K562 (cell line): ENCODE results near the gene FASTKD1. TPM values are rescaled to one million over a fixed set of nuclear protein-coding genes. Genes with fewer than 3 reads are reported as not detected.

ENCODE experiments used
- polyA plus RNA-seq, 8 experiments: library from polyadenylated mRNA; depleted of rRNA in 4 of 8; stranded (reverse) in 5 of 8; unstranded in 3 of 8; fragments of >200 nt; fragmentation: Nextera tagmentation in 2 of 8; fragmentation: Illumina TruSeq in 1 of 8; extraction: Ambion mirVana in 2 of 8; extraction: Trizol in 1 of 8; gene quantifications; 2 replicates each; pipeline versions ENCODE4 v1.2.1 to v1.2.3, GENCODE V29; 2011 to 2014; ENCODE audit warnings: inconsistent platforms in 1 of 8, missing spikeins in 1 of 8
- total RNA-seq, 7 experiments: library from RNA; depleted of rRNA in 6 of 7; stranded (reverse); fragments of >200 nt in 6 of 7; fragmentation: Illumina TruSeq in 2 of 7; extraction: Trizol in 2 of 7; gene quantifications; 2 replicates each; pipeline versions ENCODE4 v1.2.1 to v1.2.3, GENCODE V29; 2011 to 2021; ENCODE audit warnings: low replicate concordance in 1 of 7

Gene FASTKD1
- total and polyA plus RNA-seq, 9 of the 15 experiments (the other 6 are each of a cell fraction or from before 2014, with no cell fraction given) = 63.5 to 134 (median 119) TPM

Other genes with a start within 250 kb of the FASTKD1 start
Only the 7 nearest of the 8 such genes appear.
- gene LRP2, start 211.3 kb downstream of the FASTKD1 start, total RNA-seq (2014; rRNA removed) = 0.18 TPM in 1 of 2 replicates, not detected in the other
- gene LRP2, start 211.3 kb downstream of the FASTKD1 start, total RNA-seq (2014; rRNA removed; fragmentation: Illumina TruSeq; extraction: Trizol) = 0.04 and 0.10 TPM in 2 replicates
- gene LRP2, start 211.3 kb downstream of the FASTKD1 start, total RNA-seq (2015; rRNA removed; fragmentation: Illumina TruSeq; extraction: Trizol) = 0.04 TPM in 2 replicates
- 0.13 TPM in 2 replicates for gene LRP2, start 211.3 kb downstream of the FASTKD1 start, total RNA-seq (2021)
- gene LRP2, start 211.3 kb downstream of the FASTKD1 start, polyA plus RNA-seq (2011; rRNA removed) = 0.07 TPM in 2 replicates
- gene LRP2, start 211.3 kb downstream of the FASTKD1 start, polyA plus RNA-seq (2014; fragmentation: Illumina TruSeq; extraction: Trizol) = 0.03 and 0.09 TPM in 2 replicates
- gene LRP2, start 211.3 kb downstream of the FASTKD1 start, polyA plus RNA-seq (2014; fragmentation: Nextera tagmentation; extraction: Ambion mirVana) = under 1 TPM; 0.14 to 0.15 TPM
- gene LRP2, start 211.3 kb downstream of the FASTKD1 start, polyA plus RNA-seq (2014; rRNA removed) = 0.05 TPM in 1 of 2 replicates, not detected in the other
- gene BBS5, start 94.4 kb downstream of the FASTKD1 start, total RNA-seq (2014; rRNA removed) = 4.3 and 5.2 TPM in 2 replicates
- 4.7 and 4.8 TPM in 2 replicates for gene BBS5, start 94.4 kb downstream of the FASTKD1 start, total RNA-seq (2014; rRNA removed; fragmentation: Illumina TruSeq; extraction: Trizol)
- 4.5 and 5.3 TPM in 2 replicates for gene BBS5, start 94.4 kb downstream of the FASTKD1 start, total RNA-seq (2015; rRNA removed; fragmentation: Illumina TruSeq; extraction: Trizol)
- gene BBS5, start 94.4 kb downstream of the FASTKD1 start, total RNA-seq (2021) = 5.0 and 6.5 TPM in 2 replicates
- gene BBS5, start 94.4 kb downstream of the FASTKD1 start, polyA plus RNA-seq (2011; rRNA removed) = 2.3 and 3.7 TPM in 2 replicates
- gene BBS5, start 94.4 kb downstream of the FASTKD1 start, polyA plus RNA-seq (2014; fragmentation: Illumina TruSeq; extraction: Trizol) = 3.4 and 5.5 TPM in 2 replicates
- 1 to 10 TPM in 1 of 2 experiments, under 1 TPM in 1; 0.48 to 1.4 TPM for gene BBS5, start 94.4 kb downstream of the FASTKD1 start, polyA plus RNA-seq (2014; fragmentation: Nextera tagmentation; extraction: Ambion mirVana)
- 6.9 and 7.1 TPM in 2 replicates for gene BBS5, start 94.4 kb downstream of the FASTKD1 start, polyA plus RNA-seq (2014; rRNA removed)
- gene KLHL41, start 64.2 kb downstream of the FASTKD1 start, total RNA-seq (2014; rRNA removed) = 0.05 TPM in 1 of 2 replicates, not detected in the other
- gene KLHL41, start 64.2 kb downstream of the FASTKD1 start, total RNA-seq (2014; rRNA removed; fragmentation: Illumina TruSeq; extraction: Trizol) = 0.06 and 0.11 TPM in 2 replicates
- 0.19 and 0.22 TPM in 2 replicates for gene KLHL41, start 64.2 kb downstream of the FASTKD1 start, total RNA-seq (2015; rRNA removed; fragmentation: Illumina TruSeq; extraction: Trizol)
- 0.09 TPM in 1 of 2 replicates, not detected in the other for gene KLHL41, start 64.2 kb downstream of the FASTKD1 start, total RNA-seq (2021)
- gene KLHL41, start 64.2 kb downstream of the FASTKD1 start, polyA plus RNA-seq (2011; rRNA removed) = 0.08 and 0.15 TPM in 2 replicates
- 0.09 and 0.14 TPM in 2 replicates for gene KLHL41, start 64.2 kb downstream of the FASTKD1 start, polyA plus RNA-seq (2014; fragmentation: Illumina TruSeq; extraction: Trizol)
- gene KLHL41, start 64.2 kb downstream of the FASTKD1 start, polyA plus RNA-seq (2014; fragmentation: Nextera tagmentation; extraction: Ambion mirVana) = under 1 TPM; 0.08 to 0.13 TPM
- 0.03 and 1.5 TPM in 2 replicates for gene KLHL41, start 64.2 kb downstream of the FASTKD1 start, polyA plus RNA-seq (2014; rRNA removed)
- 47.7 and 52.5 TPM in 2 replicates for gene PPIG, start 10.5 kb upstream of the FASTKD1 start, total RNA-seq (2014; rRNA removed)
- gene PPIG, start 10.5 kb upstream of the FASTKD1 start, total RNA-seq (2014; rRNA removed; fragmentation: Illumina TruSeq; extraction: Trizol) = 124 and 153 TPM in 2 replicates
- 122 and 127 TPM in 2 replicates for gene PPIG, start 10.5 kb upstream of the FASTKD1 start, total RNA-seq (2015; rRNA removed; fragmentation: Illumina TruSeq; extraction: Trizol)
- 63.7 and 75.2 TPM in 2 replicates for gene PPIG, start 10.5 kb upstream of the FASTKD1 start, total RNA-seq (2021)
- 112 and 126 TPM in 2 replicates for gene PPIG, start 10.5 kb upstream of the FASTKD1 start, polyA plus RNA-seq (2011; rRNA removed)
- gene PPIG, start 10.5 kb upstream of the FASTKD1 start, polyA plus RNA-seq (2014; fragmentation: Illumina TruSeq; extraction: Trizol) = 137 and 165 TPM in 2 replicates
- 100 to 1,000 TPM in 1 of 2 experiments, 10 to 100 TPM in 1; 92.9 to 166 TPM for gene PPIG, start 10.5 kb upstream of the FASTKD1 start, polyA plus RNA-seq (2014; fragmentation: Nextera tagmentation; extraction: Ambion mirVana)
- gene PPIG, start 10.5 kb upstream of the FASTKD1 start, polyA plus RNA-seq (2014; rRNA removed) = 86.6 and 91.0 TPM in 2 replicates
- gene CFAP210, start 120.5 kb upstream of the FASTKD1 start, total RNA-seq (2014; rRNA removed) = 1.1 and 1.2 TPM in 2 replicates
- gene CFAP210, start 120.5 kb upstream of the FASTKD1 start, total RNA-seq (2014; rRNA removed; fragmentation: Illumina TruSeq; extraction: Trizol) = 1.9 and 2.6 TPM in 2 replicates
- gene CFAP210, start 120.5 kb upstream of the FASTKD1 start, total RNA-seq (2015; rRNA removed; fragmentation: Illumina TruSeq; extraction: Trizol) = 3.6 and 3.8 TPM in 2 replicates
- gene CFAP210, start 120.5 kb upstream of the FASTKD1 start, total RNA-seq (2021) = 0.63 and 1.00 TPM in 2 replicates
- 0.49 and 0.75 TPM in 2 replicates for gene CFAP210, start 120.5 kb upstream of the FASTKD1 start, polyA plus RNA-seq (2011; rRNA removed)
- gene CFAP210, start 120.5 kb upstream of the FASTKD1 start, polyA plus RNA-seq (2014; fragmentation: Illumina TruSeq; extraction: Trizol) = 2.4 and 2.5 TPM in 2 replicates
- gene CFAP210, start 120.5 kb upstream of the FASTKD1 start, polyA plus RNA-seq (2014; fragmentation: Nextera tagmentation; extraction: Ambion mirVana) = 1 to 10 TPM; 1.2 to 1.3 TPM
- gene CFAP210, start 120.5 kb upstream of the FASTKD1 start, polyA plus RNA-seq (2014; rRNA removed) = 1.7 and 1.8 TPM in 2 replicates
- 10.0 and 13.4 TPM in 2 replicates for gene PHOSPHO2, start 120.6 kb upstream of the FASTKD1 start, total RNA-seq (2014; rRNA removed)
- 12.3 and 12.6 TPM in 2 replicates for gene PHOSPHO2, start 120.6 kb upstream of the FASTKD1 start, total RNA-seq (2014; rRNA removed; fragmentation: Illumina TruSeq; extraction: Trizol)
- gene PHOSPHO2, start 120.6 kb upstream of the FASTKD1 start, total RNA-seq (2015; rRNA removed; fragmentation: Illumina TruSeq; extraction: Trizol) = 9.4 and 9.9 TPM in 2 replicates
- 10.2 and 11.7 TPM in 2 replicates for gene PHOSPHO2, start 120.6 kb upstream of the FASTKD1 start, total RNA-seq (2021)
- 8.4 and 12.5 TPM in 2 replicates for gene PHOSPHO2, start 120.6 kb upstream of the FASTKD1 start, polyA plus RNA-seq (2011; rRNA removed)
- 9.1 and 9.4 TPM in 2 replicates for gene PHOSPHO2, start 120.6 kb upstream of the FASTKD1 start, polyA plus RNA-seq (2014; fragmentation: Illumina TruSeq; extraction: Trizol)
- gene PHOSPHO2, start 120.6 kb upstream of the FASTKD1 start, polyA plus RNA-seq (2014; fragmentation: Nextera tagmentation; extraction: Ambion mirVana) = 1 to 10 TPM; 7.8 to 8.9 TPM
- 14.0 and 19.1 TPM in 2 replicates for gene PHOSPHO2, start 120.6 kb upstream of the FASTKD1 start, polyA plus RNA-seq (2014; rRNA removed)
- 20.0 and 31.5 TPM in 2 replicates for gene KLHL23, start 160.0 kb upstream of the FASTKD1 start, total RNA-seq (2014; rRNA removed)
- 41.5 and 46.8 TPM in 2 replicates for gene KLHL23, start 160.0 kb upstream of the FASTKD1 start, total RNA-seq (2014; rRNA removed; fragmentation: Illumina TruSeq; extraction: Trizol)
- 34.4 and 39.1 TPM in 2 replicates for gene KLHL23, start 160.0 kb upstream of the FASTKD1 start, total RNA-seq (2015; rRNA removed; fragmentation: Illumina TruSeq; extraction: Trizol)
- gene KLHL23, start 160.0 kb upstream of the FASTKD1 start, total RNA-seq (2021) = 22.9 and 25.7 TPM in 2 replicates
- gene KLHL23, start 160.0 kb upstream of the FASTKD1 start, polyA plus RNA-seq (2011; rRNA removed) = 53.7 and 58.0 TPM in 2 replicates
- 27.4 and 29.6 TPM in 2 replicates for gene KLHL23, start 160.0 kb upstream of the FASTKD1 start, polyA plus RNA-seq (2014; fragmentation: Illumina TruSeq; extraction: Trizol)
- gene KLHL23, start 160.0 kb upstream of the FASTKD1 start, polyA plus RNA-seq (2014; fragmentation: Nextera tagmentation; extraction: Ambion mirVana) = 1 to 10 TPM; 6.6 to 7.9 TPM
- gene KLHL23, start 160.0 kb upstream of the FASTKD1 start, polyA plus RNA-seq (2014; rRNA removed) = 21.6 and 22.4 TPM in 2 replicates